HepG2 (cell line): ENCODE results near the gene METTL16. TPM values are rescaled to one million over a fixed set of nuclear protein-coding genes. Genes with fewer than 3 reads are reported as not detected.

Source experiments
- CCAR2 ChIP-seq: fragments of 200-400 bp; formaldehyde crosslinking; optimal IDR thresholded peaks from 2 replicates; pipeline ENCODE3; 2018; ENCODE audit warnings: low read depth, mild to moderate bottlenecking, low read length, moderate library complexity
- DR1 ChIP-seq: sonication (generic); formaldehyde crosslinking; IDR thresholded peaks from 2 replicates; pipeline ENCODE4 v1.8.0; 2021; ENCODE audit warnings: mild to moderate bottlenecking, missing genetic modification reagents, inconsistent platforms
- HDAC1 ChIP-seq: sonication (generic); formaldehyde crosslinking; IDR thresholded peaks from 2 replicates; pipeline ENCODE4 v1.5.1; 2020; ENCODE audit warnings: mild to moderate bottlenecking, missing genetic modification reagents
- JUN ChIP-seq: sonication (generic); formaldehyde crosslinking; IDR thresholded peaks from 2 replicates; pipeline ENCODE4 v1.4.0; 2020; ENCODE audit warnings: mild to moderate bottlenecking, missing genetic modification reagents
- KLF13 ChIP-seq: sonication (generic); formaldehyde crosslinking; IDR thresholded peaks from 2 replicates; pipeline ENCODE4 v1.4.0; 2020; ENCODE audit warnings: mild to moderate bottlenecking, missing genetic modification reagents
- LCORL ChIP-seq, 2 experiments: fragments of 450-650 bp in 1 of 2; sonication (generic) in 1 of 2; formaldehyde crosslinking in 1 of 2; IDR thresholded peaks; 2 replicates each; pipeline versions ENCODE4 v1.5.0 to v1.6.1; 2017 to 2020; ENCODE audit warnings: antibody characterized with exemption in 1 of 2, missing genetic modification reagents in 1 of 2
- MAFK ChIP-seq, 2 experiments: IDR thresholded peaks in 1 of 2; conservative IDR thresholded peaks in 1 of 2; 2 replicates each; pipeline ENCODE4 v1.6.1; 2011; ENCODE audit warnings: improper control_type of control experiment in 2 of 2, low read length in 2 of 2
- NR3C1 ChIP-seq: sonication (generic); formaldehyde crosslinking; IDR thresholded peaks from 2 replicates; pipeline ENCODE4 v1.4.0; 2020; ENCODE audit warnings: missing genetic modification reagents
- PAF1 ChIP-seq: IDR thresholded peaks from 2 replicates; pipeline ENCODE4 v1.6.1; 2016; ENCODE audit warnings: missing genetic modification reagents, missing compliant biosample characterization
- TRIM22 ChIP-seq: fragments of 450-650 bp; IDR thresholded peaks from 2 replicates; pipeline ENCODE4 v1.6.1; 2017
- ZFP90 ChIP-seq: sonication (generic); formaldehyde crosslinking; IDR thresholded peaks from 2 replicates; pipeline ENCODE4 v1.8.0; 2022; ENCODE audit warnings: missing genetic modification reagents, mild to moderate bottlenecking, inconsistent platforms, borderline replicate concordance
- ZNF558 ChIP-seq: sonication (generic); formaldehyde crosslinking; IDR thresholded peaks from 2 replicates; pipeline ENCODE4 v1.9.0; 2022; ENCODE audit warnings: mild to moderate bottlenecking, missing genetic modification reagents, borderline replicate concordance
- ZNF746 ChIP-seq: sonication (generic); formaldehyde crosslinking; IDR thresholded peaks from 2 replicates; pipeline ENCODE4 v1.8.0; 2022; ENCODE audit warnings: mild to moderate bottlenecking, missing genetic modification reagents
- ZSCAN12 ChIP-seq: sonication (generic); formaldehyde crosslinking; IDR thresholded peaks from 2 replicates; pipeline ENCODE4 v1.9.0; 2021; ENCODE audit warnings: mild to moderate bottlenecking, missing genetic modification reagents
- polyA plus RNA-seq, 8 experiments: library from polyadenylated mRNA; depleted of rRNA in 3 of 8; stranded (reverse) in 7 of 8; unstranded in 1 of 8; fragments of >200 nt; fragmentation: Illumina TruSeq in 4 of 8; extraction: Trizol in 4 of 8; gene quantifications; 2 replicates each; pipeline versions ENCODE4 v1.2.1 to v1.2.3, GENCODE V29; 2011 to 2016; ENCODE audit warnings: low read depth in 4 of 8, missing spikeins in 1 of 8, mixed read lengths in 1 of 8; ENCODE audit not compliant: insufficient read depth in 1 of 8
- total RNA-seq, 5 experiments: library from RNA; depleted of rRNA; stranded (reverse); fragments of >200 nt; fragmentation: Illumina TruSeq; extraction: Trizol; gene quantifications; 2 replicates each; pipeline ENCODE4 v1.2.3, GENCODE V29; 2016; ENCODE audit warnings: low read depth in 1 of 5
- TF ChIP-seq, protein P1 (sequence below): IDR thresholded peaks from 2 replicates; pipeline ENCODE4 v1.6.1; 2012; ENCODE audit warnings: low read length, improper control_type of control experiment
- TF ChIP-seq, protein P2 (sequence below): sonication (generic); formaldehyde crosslinking; IDR thresholded peaks from 2 replicates; pipeline ENCODE4 v1.5.1; 2020; ENCODE audit warnings: missing genetic modification reagents, mild to moderate bottlenecking, borderline replicate concordance
- TF ChIP-seq, protein P3 (sequence below): sonication (generic); formaldehyde crosslinking; IDR thresholded peaks from 2 replicates; pipeline ENCODE4 v1.4.0; 2020; ENCODE audit warnings: missing genetic modification reagents
- TF ChIP-seq, protein P4 (sequence below): sonication (generic); formaldehyde crosslinking; conservative IDR thresholded peaks from 2 replicates; pipeline ENCODE4 v1.5.0; 2020; ENCODE audit warnings: missing genetic modification reagents

The METTL16 gene
- total and polyA plus RNA-seq, 2 of the 13 experiments (the other 11 are each of a cell fraction or from before 2014, with no cell fraction given) = 11.6 to 18.5 TPM

DNA sequence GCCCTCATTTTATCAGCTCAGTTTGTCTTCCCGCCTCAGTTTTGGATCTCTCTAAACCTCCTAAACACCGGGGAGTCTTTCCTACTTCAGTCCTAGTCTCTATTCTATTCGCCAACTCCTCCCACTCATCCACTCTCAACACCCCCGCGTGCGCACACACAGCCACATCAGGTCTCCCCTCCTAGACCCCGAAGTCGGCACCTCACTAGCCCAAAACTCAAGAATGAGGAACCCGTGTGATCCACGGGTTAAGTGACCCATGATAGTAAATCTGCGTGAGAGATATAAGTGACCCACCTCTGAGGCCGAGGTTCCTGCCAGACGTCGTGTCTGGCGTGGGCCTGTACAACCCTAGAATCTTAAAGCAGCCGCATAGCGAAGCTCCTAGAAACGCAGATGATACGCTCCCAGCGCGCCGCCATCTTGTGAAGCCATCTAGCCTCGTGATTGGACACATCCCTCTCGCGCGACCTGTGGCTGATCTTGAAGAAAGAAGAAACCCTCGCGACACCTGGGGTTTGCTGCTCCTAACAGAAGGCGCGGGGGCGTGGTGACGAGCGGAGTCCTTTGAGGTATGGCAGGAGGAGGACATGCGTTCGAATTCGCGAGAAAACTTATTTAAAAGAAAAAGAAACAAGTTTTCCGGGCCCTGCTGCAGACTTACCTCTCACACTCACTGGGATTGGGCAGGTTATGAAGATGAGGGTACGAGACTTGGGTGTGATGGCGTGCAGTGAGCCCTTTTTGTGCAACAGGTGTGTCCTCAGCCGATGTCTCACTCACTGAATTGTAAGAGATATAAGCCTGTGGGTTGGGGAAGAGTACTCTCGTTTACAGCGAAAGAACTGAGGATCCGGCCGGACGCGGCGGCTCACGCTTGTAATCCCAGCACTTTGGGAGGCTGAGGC, at the start of gene METTL16 (continued):
- TF ChIP-seq, protein P1, sequence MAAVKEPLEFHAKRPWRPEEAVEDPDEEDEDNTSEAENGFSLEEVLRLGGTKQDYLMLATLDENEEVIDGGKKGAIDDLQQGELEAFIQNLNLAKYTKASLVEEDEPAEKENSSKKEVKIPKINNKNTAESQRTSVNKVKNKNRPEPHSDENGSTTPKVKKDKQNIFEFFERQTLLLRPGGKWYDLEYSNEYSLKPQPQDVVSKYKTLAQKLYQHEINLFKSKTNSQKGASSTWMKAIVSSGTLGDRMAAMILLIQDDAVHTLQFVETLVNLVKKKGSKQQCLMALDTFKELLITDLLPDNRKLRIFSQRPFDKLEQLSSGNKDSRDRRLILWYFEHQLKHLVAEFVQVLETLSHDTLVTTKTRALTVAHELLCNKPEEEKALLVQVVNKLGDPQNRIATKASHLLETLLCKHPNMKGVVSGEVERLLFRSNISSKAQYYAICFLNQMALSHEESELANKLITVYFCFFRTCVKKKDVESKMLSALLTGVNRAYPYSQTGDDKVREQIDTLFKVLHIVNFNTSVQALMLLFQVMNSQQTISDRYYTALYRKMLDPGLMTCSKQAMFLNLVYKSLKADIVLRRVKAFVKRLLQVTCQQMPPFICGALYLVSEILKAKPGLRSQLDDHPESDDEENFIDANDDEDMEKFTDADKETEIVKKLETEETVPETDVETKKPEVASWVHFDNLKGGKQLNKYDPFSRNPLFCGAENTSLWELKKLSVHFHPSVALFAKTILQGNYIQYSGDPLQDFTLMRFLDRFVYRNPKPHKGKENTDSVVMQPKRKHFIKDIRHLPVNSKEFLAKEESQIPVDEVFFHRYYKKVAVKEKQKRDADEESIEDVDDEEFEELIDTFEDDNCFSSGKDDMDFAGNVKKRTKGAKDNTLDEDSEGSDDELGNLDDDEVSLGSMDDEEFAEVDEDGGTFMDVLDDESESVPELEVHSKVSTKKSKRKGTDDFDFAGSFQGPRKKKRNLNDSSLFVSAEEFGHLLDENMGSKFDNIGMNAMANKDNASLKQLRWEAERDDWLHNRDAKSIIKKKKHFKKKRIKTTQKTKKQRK = no peak
- TF ChIP-seq JUN (CRISPR knock-in tag) = no peak
- TF ChIP-seq MAFK (conservative IDR thresholded peaks at IDR 0.05 in 1 of 2, IDR thresholded peaks at IDR 0.05 in 1 of 2; ENCODE audit: low read length in 2 of 2) = no peak
- TF ChIP-seq PAF1 = no peak
- no peak for TF ChIP-seq KLF13 (CRISPR knock-in tag)
- peak; percentile 69 for TF ChIP-seq HDAC1 (CRISPR knock-in tag)
- no peak; the same call in 1 of the 2 replicates for TF ChIP-seq ZNF558 (CRISPR knock-in tag)
- TF ChIP-seq NR3C1 (CRISPR knock-in tag) = no peak
- no peak for TF ChIP-seq TRIM22
- TF ChIP-seq, protein P2, sequence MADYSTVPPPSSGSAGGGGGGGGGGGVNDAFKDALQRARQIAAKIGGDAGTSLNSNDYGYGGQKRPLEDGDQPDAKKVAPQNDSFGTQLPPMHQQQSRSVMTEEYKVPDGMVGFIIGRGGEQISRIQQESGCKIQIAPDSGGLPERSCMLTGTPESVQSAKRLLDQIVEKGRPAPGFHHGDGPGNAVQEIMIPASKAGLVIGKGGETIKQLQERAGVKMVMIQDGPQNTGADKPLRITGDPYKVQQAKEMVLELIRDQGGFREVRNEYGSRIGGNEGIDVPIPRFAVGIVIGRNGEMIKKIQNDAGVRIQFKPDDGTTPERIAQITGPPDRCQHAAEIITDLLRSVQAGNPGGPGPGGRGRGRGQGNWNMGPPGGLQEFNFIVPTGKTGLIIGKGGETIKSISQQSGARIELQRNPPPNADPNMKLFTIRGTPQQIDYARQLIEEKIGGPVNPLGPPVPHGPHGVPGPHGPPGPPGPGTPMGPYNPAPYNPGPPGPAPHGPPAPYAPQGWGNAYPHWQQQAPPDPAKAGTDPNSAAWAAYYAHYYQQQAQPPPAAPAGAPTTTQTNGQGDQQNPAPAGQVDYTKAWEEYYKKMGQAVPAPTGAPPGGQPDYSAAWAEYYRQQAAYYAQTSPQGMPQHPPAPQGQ (CRISPR knock-in tag) = no peak
- no peak for TF ChIP-seq CCAR2
- no peak for TF ChIP-seq ZSCAN12 (CRISPR knock-in tag)
- TF ChIP-seq, protein P3, sequence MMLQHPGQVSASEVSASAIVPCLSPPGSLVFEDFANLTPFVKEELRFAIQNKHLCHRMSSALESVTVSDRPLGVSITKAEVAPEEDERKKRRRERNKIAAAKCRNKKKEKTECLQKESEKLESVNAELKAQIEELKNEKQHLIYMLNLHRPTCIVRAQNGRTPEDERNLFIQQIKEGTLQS = no peak
- no peak; the same call in 1 of the 2 replicates for TF ChIP-seq ZNF746 (CRISPR knock-in tag)
- no peak for TF ChIP-seq LCORL (IDR thresholded peaks at IDR 0.05)
- peak; percentile 37; the same call in 1 of the 2 replicates for TF ChIP-seq LCORL (CRISPR knock-in tag; IDR thresholded peaks at IDR 0.05)
- TF ChIP-seq, protein P4, sequence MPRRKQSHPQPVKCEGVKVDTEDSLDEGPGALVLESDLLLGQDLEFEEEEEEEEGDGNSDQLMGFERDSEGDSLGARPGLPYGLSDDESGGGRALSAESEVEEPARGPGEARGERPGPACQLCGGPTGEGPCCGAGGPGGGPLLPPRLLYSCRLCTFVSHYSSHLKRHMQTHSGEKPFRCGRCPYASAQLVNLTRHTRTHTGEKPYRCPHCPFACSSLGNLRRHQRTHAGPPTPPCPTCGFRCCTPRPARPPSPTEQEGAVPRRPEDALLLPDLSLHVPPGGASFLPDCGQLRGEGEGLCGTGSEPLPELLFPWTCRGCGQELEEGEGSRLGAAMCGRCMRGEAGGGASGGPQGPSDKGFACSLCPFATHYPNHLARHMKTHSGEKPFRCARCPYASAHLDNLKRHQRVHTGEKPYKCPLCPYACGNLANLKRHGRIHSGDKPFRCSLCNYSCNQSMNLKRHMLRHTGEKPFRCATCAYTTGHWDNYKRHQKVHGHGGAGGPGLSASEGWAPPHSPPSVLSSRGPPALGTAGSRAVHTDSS (CRISPR knock-in tag) = no peak
- TF ChIP-seq ZFP90 = no peak
- TF ChIP-seq DR1 (CRISPR knock-in tag) = peak; percentile 93
